Neutrophil (primary cell): ENCODE data around the gene DENND1A.
A peak's percentile ranks its signal among the peaks of the same experiment; 100 is the strongest.
"Not testable (repeated sequence)": the region's sequence is repeated elsewhere in the genome, so short reads cannot be mapped to it uniquely, and the experiment has no call there.

ENCODE experiments used
- H3K27ac ChIP-seq: fragments of 200-600 bp; sonication (generic); 2 replicates; pipeline ENCODE4 v1.5.1; 2016; ENCODE audit warnings: mild to moderate bottlenecking, moderate library complexity
- H3K27me3 ChIP-seq: fragments of 200-600 bp; sonication (generic); 2 replicates; pipeline ENCODE4 v1.6.0; 2016; ENCODE audit warnings: mild to moderate bottlenecking
- H3K36me3 ChIP-seq: fragments of 200-600 bp; sonication (generic); 2 replicates; pipeline ENCODE4 v1.5.1; 2017
- H3K4me1 ChIP-seq, 2 experiments: fragments of 200-600 bp in 1 of 2; sonication (generic) in 1 of 2; 1 replicate in 1 of 2; 2 replicates in 1 of 2; pipeline versions ENCODE4 v1.5.1 to v1.6.1; 2013 to 2016; ENCODE audit warnings: low read depth in 1 of 2, low read length in 1 of 2, mild to moderate bottlenecking in 1 of 2, moderate library complexity in 1 of 2; ENCODE audit not compliant: control insufficient read depth in 1 of 2, insufficient read depth in 1 of 2
- H3K4me3 ChIP-seq, 2 experiments: fragments of 200-600 bp in 1 of 2; sonication (generic) in 1 of 2; 1 replicate in 1 of 2; 2 replicates in 1 of 2; pipeline ENCODE4 v1.5.1; 2013 to 2016; ENCODE audit warnings: low read depth in 1 of 2, low read length in 1 of 2, mild to moderate bottlenecking in 1 of 2, moderate library complexity in 1 of 2
- H3K9me3 ChIP-seq: fragments of 200-600 bp; sonication (generic); 2 replicates; pipeline ENCODE4 v1.5.1; 2016
- TF ChIP-seq, protein P1 (sequence below): fragments of 200-600 bp; sonication (generic); IDR thresholded peaks from 2 replicates; pipeline ENCODE4 v1.5.1; 2016; ENCODE audit warnings: antibody characterized with exemption

Gene DENND1A

DNA sequence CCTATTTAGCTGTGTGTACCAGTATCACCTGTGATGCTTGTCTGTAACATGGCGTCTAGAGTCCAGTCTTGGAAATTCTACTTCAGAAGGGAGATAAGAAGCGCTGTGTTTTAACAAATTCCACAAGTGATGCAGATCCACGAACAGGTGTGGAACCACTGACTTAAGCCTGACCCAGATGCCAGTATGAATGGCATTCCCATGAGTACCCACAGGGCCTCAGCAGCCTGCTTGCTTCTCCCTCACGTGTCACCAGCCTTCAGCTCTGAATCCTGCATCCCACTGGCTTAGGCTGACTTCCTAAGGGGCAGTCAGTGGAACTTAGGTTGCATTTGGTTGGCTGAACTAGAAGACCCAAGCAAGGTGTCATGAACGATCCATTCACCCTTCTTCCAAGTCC, 8.5 kb upstream of the DENND1A start:
- TF ChIP-seq, protein P1, sequence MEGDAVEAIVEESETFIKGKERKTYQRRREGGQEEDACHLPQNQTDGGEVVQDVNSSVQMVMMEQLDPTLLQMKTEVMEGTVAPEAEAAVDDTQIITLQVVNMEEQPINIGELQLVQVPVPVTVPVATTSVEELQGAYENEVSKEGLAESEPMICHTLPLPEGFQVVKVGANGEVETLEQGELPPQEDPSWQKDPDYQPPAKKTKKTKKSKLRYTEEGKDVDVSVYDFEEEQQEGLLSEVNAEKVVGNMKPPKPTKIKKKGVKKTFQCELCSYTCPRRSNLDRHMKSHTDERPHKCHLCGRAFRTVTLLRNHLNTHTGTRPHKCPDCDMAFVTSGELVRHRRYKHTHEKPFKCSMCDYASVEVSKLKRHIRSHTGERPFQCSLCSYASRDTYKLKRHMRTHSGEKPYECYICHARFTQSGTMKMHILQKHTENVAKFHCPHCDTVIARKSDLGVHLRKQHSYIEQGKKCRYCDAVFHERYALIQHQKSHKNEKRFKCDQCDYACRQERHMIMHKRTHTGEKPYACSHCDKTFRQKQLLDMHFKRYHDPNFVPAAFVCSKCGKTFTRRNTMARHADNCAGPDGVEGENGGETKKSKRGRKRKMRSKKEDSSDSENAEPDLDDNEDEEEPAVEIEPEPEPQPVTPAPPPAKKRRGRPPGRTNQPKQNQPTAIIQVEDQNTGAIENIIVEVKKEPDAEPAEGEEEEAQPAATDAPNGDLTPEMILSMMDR = no peak

GRCh38 chr9:123936575-123936974, 6.6 kb upstream of the DENND1A start:
- H3K4me1 ChIP-seq, H3K9me3 ChIP-seq, H3K36me3 ChIP-seq, H3K27ac ChIP-seq, H3K4me3 ChIP-seq: not testable (repeated sequence)
- peaks cover 12% of the 10 kb centered on the region for H3K27me3 ChIP-seq

More for the DNA sequence above, 8.5 kb upstream of the DENND1A start:
- Histone ChIP-seq H3K36me3 (no peaks in the 10 kb centered on the region), H3K9me3 (no peaks in the 10 kb centered on the region), H3K27me3 (peaks cover 7% of the 10 kb centered on the region), H3K4me1 (peaks cover 0 to 3% of the 10 kb centered on the region in 2 experiments), H3K27ac (no peak overlapping the region), H3K4me3 (no peak overlapping the region)

- H3K27me3 ChIP-seq = peaks cover 12% of the 10 kb centered on the region
- H3K4me1 ChIP-seq = peaks cover 13 to 18% of the 10 kb centered on the region in 2 experiments
- H3K27ac ChIP-seq = no peak overlapping the region
- no peak overlapping the region for H3K4me3 ChIP-seq
- H3K9me3 ChIP-seq = no peaks in the 10 kb centered on the region
- TF ChIP-seq, protein P1 = no peak
- H3K36me3 ChIP-seq = no peaks in the 10 kb centered on the region
Measured at GRCh38 chr9:123933440-123934212, 3.7 kb upstream of the DENND1A start.

DNA sequence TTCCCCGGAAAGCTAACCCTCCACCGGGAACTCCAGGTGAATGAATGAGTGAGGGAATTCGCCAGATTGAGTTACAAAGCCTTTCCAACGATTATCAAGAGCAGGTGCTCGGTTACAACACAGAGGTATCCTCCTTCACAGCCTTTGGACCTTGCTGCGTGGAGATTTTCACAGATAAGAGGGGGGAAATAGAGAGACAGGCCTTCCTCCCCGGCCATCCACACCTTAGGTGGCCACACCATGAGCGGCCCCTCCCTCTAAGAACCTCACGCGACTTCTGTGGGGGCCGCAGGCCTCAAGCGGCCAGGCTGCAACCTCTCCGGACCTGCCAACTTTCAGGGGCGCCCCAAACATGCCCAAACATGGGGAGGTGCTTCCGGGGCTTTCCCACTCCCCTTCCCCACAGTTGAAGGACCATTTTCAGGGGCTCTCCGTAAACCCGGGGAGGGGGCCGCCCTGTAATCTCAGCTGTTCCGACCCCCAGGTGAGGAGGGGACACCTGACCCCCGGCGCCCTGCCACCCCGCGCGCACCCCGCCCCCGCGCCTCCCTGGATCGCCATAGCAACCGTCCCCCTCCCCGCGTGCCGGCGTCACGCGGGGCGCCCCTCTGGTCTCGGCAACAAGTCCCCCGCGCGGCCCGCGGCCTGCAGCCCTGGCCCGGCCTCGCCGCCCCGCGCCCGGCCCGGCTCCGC, 603 bp downstream of the DENND1A start:
- H3K27me3 ChIP-seq = peaks cover 12% of the 10 kb centered on the region
- peak overlapping the region; percentile 78 for H3K27ac ChIP-seq
- H3K4me1 ChIP-seq = peaks cover 52 to 54% of the 10 kb centered on the region in 2 experiments
- H3K36me3 ChIP-seq = no peaks in the 10 kb centered on the region
- H3K9me3 ChIP-seq = no peaks in the 10 kb centered on the region
- TF ChIP-seq, protein P1 = no peak
- H3K4me3 ChIP-seq = peak overlapping the region; percentile 74 to 77

DNA sequence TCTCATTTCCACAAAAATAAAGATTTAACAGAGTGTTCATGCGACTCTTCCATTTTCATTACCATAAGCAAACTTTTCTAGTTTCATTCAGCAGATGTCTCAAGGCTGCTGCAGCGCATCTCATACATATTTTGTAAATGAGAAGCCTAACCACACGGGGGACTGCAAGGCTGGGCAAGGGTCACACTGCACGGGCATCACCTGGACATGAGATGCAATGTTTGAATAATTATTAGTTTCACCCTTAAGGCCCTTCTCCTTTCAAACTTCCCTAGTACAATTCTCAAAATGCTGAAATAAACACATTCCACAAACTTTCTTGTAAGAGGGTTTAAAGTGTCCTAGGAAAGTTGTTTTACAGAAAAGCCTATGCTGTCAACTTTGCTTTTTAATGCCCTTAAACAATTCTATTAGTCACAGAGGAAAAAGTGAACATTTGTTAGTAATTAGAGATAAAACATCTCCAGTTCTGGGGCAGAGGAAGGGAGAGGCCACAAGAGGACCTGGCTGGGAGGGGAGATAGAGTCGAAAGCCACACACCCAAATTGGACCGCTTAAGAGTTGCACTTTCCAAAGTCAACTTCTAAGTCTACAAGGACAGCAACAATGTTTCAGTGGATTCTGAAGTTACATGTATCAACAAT, 1.3 kb downstream of the DENND1A start:
- TF ChIP-seq, protein P1 = no peak
- Histone ChIP-seq H3K27ac (peak overlapping the region; percentile 78), H3K4me1 (peaks cover 52 to 54% of the 10 kb centered on the region in 2 experiments), H3K9me3 (no peaks in the 10 kb centered on the region), H3K4me3 (peak overlapping the region; percentile 74 to 77), H3K27me3 (peaks cover 7% of the 10 kb centered on the region), H3K36me3 (no peaks in the 10 kb centered on the region)
